ENCODE data around the gene LTN1. TPM values are rescaled to one million over a fixed set of nuclear protein-coding genes. Genes with fewer than 3 reads are reported as not detected.

Gene LTN1
- total RNA-seq, 1 donor from 2014 or later, result 32.9 TPM

GRCh38 chr21:28928578-28929420, 63.9 kb downstream of the LTN1 start:
- no peaks in the 10 kb centered on the region for H3K27me3 Mint-ChIP-seq (ENCODE audit: unreplicated experiment)
- no peak for TF ChIP-seq CTCF (IDR thresholded peaks at IDR 0.05; ENCODE audit: partially characterized antibody, unreplicated experiment)
- H3K4me1 Mint-ChIP-seq (ENCODE audit: low read depth, unreplicated experiment), result peaks cover 1% of the 10 kb centered on the region
- no peak for DNase-seq
- no peak overlapping the region for H3K4me3 Mint-ChIP-seq (ENCODE audit: unreplicated experiment)
- no peaks in the 10 kb centered on the region for H3K36me3 Mint-ChIP-seq (ENCODE audit: unreplicated experiment)
- no peak overlapping the region for H3K27ac Mint-ChIP-seq (ENCODE audit: unreplicated experiment)
- H3K9me3 Mint-ChIP-seq (ENCODE audit: unreplicated experiment), result no peaks in the 10 kb centered on the region

- H3K9me3 Mint-ChIP-seq (ENCODE audit: unreplicated experiment), result no peaks in the 10 kb centered on the region
- H3K4me3 Mint-ChIP-seq (ENCODE audit: unreplicated experiment), result no peak overlapping the region
- H3K27ac Mint-ChIP-seq (ENCODE audit: unreplicated experiment), result no peak overlapping the region
- no peak for DNase-seq
- no peak for TF ChIP-seq CTCF (IDR thresholded peaks at IDR 0.05; ENCODE audit: partially characterized antibody, unreplicated experiment)
- H3K27me3 Mint-ChIP-seq (ENCODE audit: unreplicated experiment), result no peaks in the 10 kb centered on the region
- no peaks in the 10 kb centered on the region for H3K36me3 Mint-ChIP-seq (ENCODE audit: unreplicated experiment)
- no peaks in the 10 kb centered on the region for H3K4me1 Mint-ChIP-seq (ENCODE audit: low read depth, unreplicated experiment)
These were observed 65.5 kb downstream of the LTN1 start for GRCh38 chr21:28927130-28927529.

DNA sequence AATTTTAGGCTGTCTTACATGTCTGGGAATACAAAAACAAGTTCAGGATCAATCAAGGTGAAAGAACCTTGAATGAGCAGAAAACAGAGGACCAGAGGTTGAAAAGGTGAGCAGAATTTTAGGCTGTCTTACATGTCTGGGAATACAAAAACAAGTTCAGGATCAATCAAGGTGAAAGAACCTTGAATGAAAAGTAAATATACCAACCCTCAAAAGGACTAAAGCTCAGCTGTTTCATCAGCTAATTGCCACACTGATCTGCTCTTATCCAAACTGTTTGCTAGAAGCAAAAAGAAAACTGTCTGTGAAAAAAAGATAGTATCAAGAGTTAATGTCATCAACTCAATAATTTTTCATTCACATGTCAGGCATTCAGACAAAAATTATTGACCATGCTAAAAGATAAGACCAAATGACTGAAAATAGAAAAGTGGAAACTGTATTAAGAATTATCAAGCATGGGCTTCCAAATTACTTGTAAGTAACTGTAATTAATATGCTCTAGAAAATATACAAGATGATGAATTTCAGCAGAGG, 69.2 kb downstream of the LTN1 start:
- no peaks in the 10 kb centered on the region for H3K36me3 Mint-ChIP-seq (ENCODE audit: unreplicated experiment)
- no peak overlapping the region for H3K27ac Mint-ChIP-seq (ENCODE audit: unreplicated experiment)
- H3K9me3 Mint-ChIP-seq (ENCODE audit: unreplicated experiment), result no peaks in the 10 kb centered on the region
- no peaks in the 10 kb centered on the region for H3K4me1 Mint-ChIP-seq (ENCODE audit: low read depth, unreplicated experiment)
- no peak for TF ChIP-seq CTCF (IDR thresholded peaks at IDR 0.05; ENCODE audit: partially characterized antibody, unreplicated experiment)
- H3K27me3 Mint-ChIP-seq (ENCODE audit: unreplicated experiment), result no peaks in the 10 kb centered on the region
- DNase-seq, result no peak
- H3K4me3 Mint-ChIP-seq (ENCODE audit: unreplicated experiment), result no peak overlapping the region

- Mint-ChIP-seq H3K27me3 (ENCODE audit: unreplicated experiment) (no peaks in the 10 kb centered on the region), H3K4me1 (ENCODE audit: low read depth, unreplicated experiment) (no peaks in the 10 kb centered on the region), H3K27ac (ENCODE audit: unreplicated experiment) (no peak overlapping the region), H3K9me3 (ENCODE audit: unreplicated experiment) (no peaks in the 10 kb centered on the region), H3K36me3 (ENCODE audit: unreplicated experiment) (no peaks in the 10 kb centered on the region), H3K4me3 (ENCODE audit: unreplicated experiment) (no peak overlapping the region)
- TF ChIP-seq CTCF (IDR thresholded peaks at IDR 0.05; ENCODE audit: partially characterized antibody, unreplicated experiment), result no peak
- DNase-seq, result no peak
These were observed 70.3 kb downstream of the LTN1 start for GRCh38 chr21:28922368-28922767.
